Neuronal stem cell (in vitro differentiated cells): Measurements from ENCODE around the gene TMEM204.

Source experiments
- DNase-seq: peaks from one replicate; pipeline ENCODE4 v3.0.0-alpha.2; 2013; ENCODE audit warnings: low spot score
- H2AFZ ChIP-seq: one replicate; pipeline ENCODE4 v1.6.1; 2013; ENCODE audit warnings: mild to moderate bottlenecking, low read length, inconsistent platforms
- H2AK5ac ChIP-seq: 2 replicates; pipeline ENCODE4 v1.6.1; 2013; ENCODE audit warnings: low read depth, mild to moderate bottlenecking, inconsistent platforms, low read length, moderate library complexity, mixed read lengths
- H2BK120ac ChIP-seq: 2 replicates; pipeline ENCODE4 v1.6.1; 2013; ENCODE audit warnings: low read depth, mild to moderate bottlenecking, inconsistent platforms, low read length, moderate library complexity, mixed read lengths
- H2BK12ac ChIP-seq: one replicate; pipeline ENCODE4 v1.6.1; 2013; ENCODE audit warnings: low read length, inconsistent platforms
- H2BK15ac ChIP-seq: 2 replicates; pipeline ENCODE4 v1.6.1; 2013; ENCODE audit warnings: mild to moderate bottlenecking, low read length, inconsistent platforms, mixed read lengths
- H2BK5ac ChIP-seq: one replicate; pipeline ENCODE4 v1.6.1; 2013; ENCODE audit warnings: inconsistent platforms, mild to moderate bottlenecking, low read length, moderate library complexity
- H3K14ac ChIP-seq: one replicate; pipeline ENCODE4 v1.6.1; 2013; ENCODE audit warnings: low read length, inconsistent platforms
- H3K18ac ChIP-seq: 2 replicates; pipeline ENCODE4 v1.6.1; 2013; ENCODE audit warnings: low read length, inconsistent platforms
- H3K23ac ChIP-seq: 2 replicates; pipeline ENCODE4 v1.6.1; 2013; ENCODE audit warnings: low read depth, mild to moderate bottlenecking, mixed read lengths, low read length, inconsistent platforms; ENCODE audit not compliant: poor library complexity
- H3K27ac ChIP-seq: replicated peaks from 3 replicates; pipeline ENCODE4 v1.5.1; 2013; ENCODE audit warnings: low read length, inconsistent platforms
- H3K27me3 ChIP-seq, 3 experiments: 2 replicates each; pipeline ENCODE4 v1.6.1; 2013; ENCODE audit warnings: low read length in 3 of 3, mild to moderate bottlenecking in 2 of 3, inconsistent platforms in 1 of 3, low read depth in 1 of 3, mixed read lengths in 1 of 3, moderate library complexity in 1 of 3; ENCODE audit not compliant: control insufficient read depth in 3 of 3, insufficient read depth in 3 of 3
- H3K36me3 ChIP-seq, 2 donors: replicated peaks in 1 of 2; 2 replicates each; pipeline ENCODE4 v1.6.1; 2013; ENCODE audit warnings: low read length in 2 of 2; ENCODE audit not compliant: control insufficient read depth in 2 of 2, insufficient read depth in 2 of 2
- H3K4ac ChIP-seq: 2 replicates; pipeline ENCODE4 v1.6.1; 2013; ENCODE audit warnings: inconsistent platforms, mild to moderate bottlenecking, low read length, moderate library complexity
- H3K4me1 ChIP-seq, 2 donors: 1 replicate in 1 of 2; 2 replicates in 1 of 2; pipeline ENCODE4 v1.6.1; 2013; ENCODE audit warnings: low read length in 2 of 2, low read depth in 1 of 2; ENCODE audit not compliant: control insufficient read depth in 2 of 2, insufficient read depth in 1 of 2
- H3K4me2 ChIP-seq: one replicate; pipeline ENCODE4 v1.6.1; 2013; ENCODE audit warnings: mild to moderate bottlenecking, low read length, inconsistent platforms; ENCODE audit not compliant: insufficient read depth, poor library complexity, severe bottlenecking
- H3K4me3 ChIP-seq, 2 donors: 2 replicates each; pipeline ENCODE4 v1.5.1; 2013; ENCODE audit warnings: low read length in 2 of 2, mild to moderate bottlenecking in 2 of 2, inconsistent platforms in 1 of 2, moderate library complexity in 1 of 2
- H3K79me1 ChIP-seq: one replicate; pipeline ENCODE4 v1.6.1; 2013; ENCODE audit warnings: low read depth, mild to moderate bottlenecking, inconsistent platforms, low read length, moderate library complexity
- H3K9ac ChIP-seq: one replicate; pipeline ENCODE4 v1.6.1; 2013; ENCODE audit warnings: mild to moderate bottlenecking, low read depth, low read length, inconsistent platforms; ENCODE audit not compliant: poor library complexity
- H3K9me3 ChIP-seq, 2 donors: replicated peaks in 1 of 2; 2 replicates each; pipeline versions ENCODE3 to v1.6.1; 2013; ENCODE audit warnings: low read length in 2 of 2, mild to moderate bottlenecking in 2 of 2, inconsistent platforms in 1 of 2, low read depth in 1 of 2, mixed read lengths in 1 of 2, moderate library complexity in 1 of 2; ENCODE audit not compliant: control insufficient read depth in 2 of 2, insufficient read depth in 1 of 2
- H4K8ac ChIP-seq: one replicate; pipeline ENCODE4 v1.6.1; 2013; ENCODE audit warnings: low read depth, mild to moderate bottlenecking, inconsistent platforms, low read length, moderate library complexity
- H4K91ac ChIP-seq: one replicate; pipeline ENCODE4 v1.6.1; 2013; ENCODE audit warnings: low read length, low read depth, mild to moderate bottlenecking, inconsistent platforms; ENCODE audit not compliant: poor library complexity
- WGBS, 2 donors: extraction: QIAGEN DNeasy Blood & Tissue Kit; methylation state at CpG; one replicate each; pipeline ENCODE4 v1.1.7; 2013; ENCODE audit warnings: missing lambda C conversion rate in 2 of 2, mixed read lengths in 1 of 2; ENCODE audit not compliant: insufficient read length in 2 of 2, insufficient replicate concordance in 1 of 2; ENCODE audit errors: extremely low coverage in 2 of 2; 5-methylcytosine and 5-hydroxymethylcytosine counted together

TMEM204 gene

GRCh38 chr16:1523581-1524245, 9.8 kb upstream of the TMEM204 start:
- no peak overlapping the region for H2AK5ac ChIP-seq
- no peaks in the 10 kb centered on the region for H3K27me3 ChIP-seq
- no peak overlapping the region for H3K18ac ChIP-seq
- H2AFZ ChIP-seq = no peak overlapping the region
- no peak overlapping the region for H2BK120ac ChIP-seq
- H2BK12ac ChIP-seq = no peak overlapping the region
- H3K4me2 ChIP-seq = no peak overlapping the region
- H3K23ac ChIP-seq = no peak overlapping the region
- no CpG with 5 or more reads among the region's 30 CpGs for WGBS, 2 donors
- peaks cover 0 to 4% of the 10 kb centered on the region in 2 donors for H3K4me1 ChIP-seq
- peaks cover 6% of the 10 kb centered on the region for H3K79me1 ChIP-seq
- H4K8ac ChIP-seq = no peak overlapping the region
- no peak overlapping the region for H3K4ac ChIP-seq
- H3K4me3 ChIP-seq = no peak overlapping the region
- no peak for DNase-seq
- H3K36me3 ChIP-seq = peaks cover 19 to 34% of the 10 kb centered on the region in 2 donors
- H3K14ac ChIP-seq = no peak overlapping the region
- H2BK15ac ChIP-seq = no peak overlapping the region
- no peaks in the 10 kb centered on the region for H3K9me3 ChIP-seq
- no peak overlapping the region for H2BK5ac ChIP-seq
- no peak overlapping the region for H4K91ac ChIP-seq
- H3K9ac ChIP-seq = peak overlapping the region; percentile 4
- H3K27ac ChIP-seq = no peak overlapping the region

GRCh38 chr16:1524366-1524765, 9.1 kb upstream of the TMEM204 start:
- no peak overlapping the region for H3K4me2 ChIP-seq
- no peaks in the 10 kb centered on the region for H3K27me3 ChIP-seq
- H3K9me3 ChIP-seq = no peaks in the 10 kb centered on the region
- no peak overlapping the region for H2BK15ac ChIP-seq
- no peak overlapping the region for H3K27ac ChIP-seq
- no peak overlapping the region for H2BK120ac ChIP-seq
- no peak overlapping the region for H3K14ac ChIP-seq
- no peak overlapping the region for H3K4me3 ChIP-seq
- H3K18ac ChIP-seq = no peak overlapping the region
- no peak overlapping the region for H3K9ac ChIP-seq
- no peak overlapping the region for H2AFZ ChIP-seq
- no peak for DNase-seq
- no peak overlapping the region for H2BK12ac ChIP-seq
- H2BK5ac ChIP-seq = no peak overlapping the region
- H4K91ac ChIP-seq = no peak overlapping the region
- no peak overlapping the region for H3K23ac ChIP-seq
- no peak overlapping the region for H3K4ac ChIP-seq
- no CpG with 5 or more reads among the region's 26 CpGs for WGBS, 2 donors
- H4K8ac ChIP-seq = no peak overlapping the region
- H3K79me1 ChIP-seq = peaks cover 6% of the 10 kb centered on the region
- no peak overlapping the region for H2AK5ac ChIP-seq
- peaks cover 16 to 31% of the 10 kb centered on the region in 2 donors for H3K36me3 ChIP-seq
- peaks cover 0 to 4% of the 10 kb centered on the region in 2 donors for H3K4me1 ChIP-seq

DNA sequence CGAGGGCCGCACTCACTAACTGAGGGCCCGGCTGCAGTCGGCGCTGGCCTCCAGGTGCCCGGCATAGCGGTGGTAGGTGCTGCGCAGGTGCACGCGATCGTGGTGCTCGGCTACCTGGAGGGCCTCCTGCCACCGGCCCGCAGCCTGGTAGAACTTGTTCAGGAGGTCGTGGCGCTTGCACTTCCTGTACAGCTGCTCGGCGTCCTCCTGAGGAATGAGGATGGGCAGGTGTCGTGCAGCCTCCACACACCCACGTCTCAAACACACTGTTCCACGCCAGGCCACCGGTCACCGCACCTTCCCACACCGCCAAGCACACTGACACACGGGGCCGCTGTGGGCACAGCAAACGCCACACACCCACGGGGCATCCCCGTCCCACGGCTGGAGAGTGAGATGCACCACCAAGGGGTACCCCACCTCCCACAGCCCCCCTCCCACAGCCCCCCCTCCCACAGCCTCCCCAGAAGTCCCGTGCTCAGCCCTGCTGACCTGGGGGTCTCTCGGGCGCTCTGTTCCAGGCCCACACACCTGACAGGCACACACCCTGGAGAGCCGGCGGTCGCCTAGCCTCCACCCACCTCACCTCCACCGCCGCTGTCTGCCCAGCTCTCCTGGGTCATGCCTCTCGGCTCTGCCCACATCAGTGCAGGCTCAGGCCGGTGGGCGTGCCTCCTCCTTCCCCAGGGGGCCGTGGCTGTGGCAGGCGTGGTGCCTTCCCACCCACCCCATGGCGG, 7.4 kb upstream of the TMEM204 start:
- no peaks in the 10 kb centered on the region for H3K27me3 ChIP-seq
- H4K8ac ChIP-seq = peak overlapping the region; percentile 43
- H3K27ac ChIP-seq = no peak overlapping the region
- H2BK5ac ChIP-seq = no peak overlapping the region
- H3K79me1 ChIP-seq = peaks cover 9% of the 10 kb centered on the region
- no peak overlapping the region for H3K18ac ChIP-seq
- no CpG with 5 or more reads among the region's 44 CpGs for whole genome bisulfite sequencing, 2 donors
- peak overlapping the region; percentile 94 for H3K14ac ChIP-seq
- H3K9ac ChIP-seq = peak overlapping the region; percentile 44
- H3K36me3 ChIP-seq = peaks cover 11 to 19% of the 10 kb centered on the region in 2 donors
- H3K4me3 ChIP-seq = no peak overlapping the region
- no peak overlapping the region for H2BK120ac ChIP-seq
- H3K4me2 ChIP-seq = no peak overlapping the region
- no peak overlapping the region for H2AK5ac ChIP-seq
- no peak overlapping the region for H4K91ac ChIP-seq
- H2BK15ac ChIP-seq = no peak overlapping the region
- peak overlapping the region; percentile 93 for H3K23ac ChIP-seq
- H3K4ac ChIP-seq = no peak overlapping the region
- H3K9me3 ChIP-seq = no peaks in the 10 kb centered on the region
- H2BK12ac ChIP-seq = no peak overlapping the region
- H2AFZ ChIP-seq = no peak overlapping the region
- DNase-seq = no peak
- peaks cover 0 to 4% of the 10 kb centered on the region in 2 donors for H3K4me1 ChIP-seq
